Activated T-cell treated with anti-CD3 and anti-CD28 coated beads, Interleukin-2, amount 50 U/mL, for 48 hours (primary cell): ENCODE data around the gene CRYBA4.

Source experiments
- DNase-seq, 2 experiments: peaks; one replicate each; pipeline ENCODE4 v3.0.0-alpha.2; 2020

Gene CRYBA4

DNA sequence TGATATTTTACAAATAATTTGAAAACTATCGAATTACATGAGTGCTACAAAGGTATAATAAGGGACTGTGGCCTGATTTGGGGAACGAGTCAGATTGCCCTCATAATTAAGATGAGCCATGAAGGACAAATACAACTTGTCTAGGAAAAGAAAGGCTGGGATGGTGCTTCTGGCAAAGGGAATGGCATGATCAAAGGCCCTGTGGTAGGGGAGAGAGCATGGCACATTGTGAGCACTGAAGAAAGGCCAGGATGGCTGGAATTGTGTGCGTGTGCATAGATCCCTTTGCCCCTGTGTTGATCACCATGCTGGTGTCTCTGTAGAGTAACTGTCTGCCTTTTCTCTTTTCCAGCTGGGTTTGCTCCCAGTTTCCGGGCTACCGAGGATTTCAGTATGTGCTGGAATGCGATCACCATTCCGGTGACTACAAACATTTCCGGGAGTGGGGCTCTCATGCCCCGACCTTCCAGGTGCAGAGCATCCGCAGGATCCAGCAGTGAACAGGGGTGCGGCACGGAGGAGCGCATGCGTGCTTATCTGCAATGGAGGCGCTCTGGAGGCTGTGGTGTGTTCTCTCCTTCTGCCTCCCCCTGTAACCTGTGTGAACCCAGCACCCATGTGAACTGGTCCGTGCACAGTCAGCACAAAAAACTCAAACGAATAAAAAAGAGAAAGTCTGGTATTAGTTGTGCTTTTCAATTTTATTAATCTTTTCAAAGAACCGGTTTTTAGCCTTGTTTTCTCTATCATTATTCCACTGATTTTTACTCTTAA lies 8.4 kb downstream of the CRYBA4 start:
- no peak for DNase-seq

DNA sequence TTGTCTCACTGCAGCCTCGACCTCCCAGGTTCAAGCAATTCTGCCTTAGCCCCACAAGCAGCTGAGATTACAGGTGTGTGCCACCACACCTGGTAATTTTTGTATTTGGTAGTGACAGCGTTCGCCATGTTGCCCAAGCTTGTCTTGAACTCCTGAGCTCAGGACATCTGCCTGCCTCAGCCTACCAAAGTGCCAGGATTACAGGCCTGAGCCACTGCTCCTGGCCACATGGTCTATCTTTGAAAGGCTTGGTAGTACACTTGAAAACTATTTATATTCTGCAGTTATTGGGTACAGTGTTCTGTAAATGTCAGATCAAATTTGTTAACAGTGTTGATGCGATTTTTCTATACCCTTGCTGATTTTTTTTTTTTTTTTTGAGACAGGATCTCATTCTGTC lies 9.5 kb downstream of the CRYBA4 start:
- no peak for DNase-seq

DNA sequence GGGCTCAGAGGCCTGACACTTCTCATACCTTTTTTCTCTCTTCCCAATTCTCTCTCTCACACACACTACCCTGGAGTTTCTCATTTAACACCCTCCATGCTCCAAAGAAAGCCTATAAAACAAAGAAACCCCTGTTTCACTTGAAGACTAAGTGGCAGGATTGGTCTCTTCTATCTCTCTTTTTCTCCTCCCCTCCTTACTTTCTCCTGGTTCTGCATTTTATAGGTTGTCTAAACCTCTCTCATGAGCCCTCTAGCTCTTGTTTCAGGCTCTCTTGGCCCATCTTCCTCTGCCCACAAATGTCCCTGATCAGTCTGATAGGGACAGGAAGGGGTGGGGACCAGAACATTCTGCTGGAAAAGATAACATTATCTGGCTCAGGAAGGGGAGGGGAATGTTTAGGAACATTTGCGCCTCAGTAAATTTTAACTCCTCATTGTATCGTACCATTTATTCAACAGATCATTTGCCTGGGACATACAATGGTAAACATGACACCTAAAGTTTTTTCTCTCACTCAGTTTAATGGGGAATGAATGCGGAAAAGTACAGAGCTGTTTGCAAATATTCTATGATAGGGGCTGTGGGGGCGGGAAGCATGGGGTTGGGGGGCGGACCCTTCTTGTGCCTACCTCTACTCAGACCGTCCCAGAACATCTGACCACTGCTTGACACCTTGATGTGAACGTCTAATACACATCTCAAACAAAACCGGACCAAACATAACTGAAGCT lies 10.8 kb downstream of the CRYBA4 start:
- no peak for DNase-seq

DNA sequence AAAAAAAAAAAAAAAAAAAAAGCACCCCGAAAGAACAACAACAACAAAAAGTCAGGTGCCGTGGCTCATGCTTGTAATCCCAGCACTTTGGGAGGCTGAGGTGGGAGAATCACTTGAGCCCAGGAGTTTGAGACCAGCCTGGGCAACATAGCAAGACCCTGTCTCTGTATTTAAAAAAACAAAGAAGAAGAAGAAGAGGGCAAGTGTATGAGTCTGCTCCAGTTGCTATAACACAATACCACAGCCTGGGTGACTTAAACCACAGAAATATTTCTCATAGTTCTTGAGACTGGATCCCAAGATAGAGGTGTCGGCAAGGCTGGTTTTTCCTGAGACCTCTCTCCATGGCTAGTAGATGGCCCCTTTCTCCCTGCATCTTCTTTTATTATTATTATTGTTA lies 12.4 kb downstream of the CRYBA4 start:
- no peak for DNase-seq

DNA sequence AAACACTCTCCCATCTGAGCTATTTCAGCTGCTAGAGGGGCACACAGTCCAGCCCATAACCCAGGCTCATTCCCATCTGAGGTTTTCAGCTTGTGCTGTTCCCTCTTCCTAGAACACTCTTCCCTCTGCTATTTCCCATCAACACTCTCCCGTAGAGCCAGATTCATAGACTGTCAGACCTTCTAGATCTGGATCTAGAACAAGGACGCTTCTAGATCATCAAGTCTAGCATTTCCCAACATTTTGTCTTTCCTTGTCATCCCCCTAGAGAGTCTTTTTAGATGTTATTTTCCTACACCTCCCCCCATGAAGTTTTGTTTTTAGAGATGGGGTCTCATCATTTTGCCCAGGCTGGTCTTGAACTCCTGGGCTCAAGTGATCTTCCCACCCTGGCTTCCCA lies 13.4 kb downstream of the CRYBA4 start:
- no peak for DNase-seq

DNA sequence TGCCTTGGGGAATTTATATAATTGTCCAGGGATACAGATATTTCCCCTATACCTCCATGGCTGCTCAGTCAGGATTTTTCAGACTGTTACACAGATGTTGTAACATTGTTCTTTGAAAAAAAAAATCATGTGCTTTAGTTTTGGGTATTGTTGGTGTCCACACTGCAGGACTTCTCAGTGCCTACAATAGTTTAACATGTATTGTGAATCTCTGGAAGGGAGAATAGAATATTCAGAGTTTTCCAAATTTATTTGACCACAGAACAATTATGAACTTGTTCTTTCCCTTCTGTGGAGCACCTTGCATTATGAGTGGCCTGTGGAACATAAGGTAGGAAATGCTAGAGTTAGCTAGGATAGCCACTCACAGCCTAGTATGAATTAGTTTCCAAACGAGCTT lies 14.5 kb downstream of the CRYBA4 start:
- DNase-seq = no peak

DNA sequence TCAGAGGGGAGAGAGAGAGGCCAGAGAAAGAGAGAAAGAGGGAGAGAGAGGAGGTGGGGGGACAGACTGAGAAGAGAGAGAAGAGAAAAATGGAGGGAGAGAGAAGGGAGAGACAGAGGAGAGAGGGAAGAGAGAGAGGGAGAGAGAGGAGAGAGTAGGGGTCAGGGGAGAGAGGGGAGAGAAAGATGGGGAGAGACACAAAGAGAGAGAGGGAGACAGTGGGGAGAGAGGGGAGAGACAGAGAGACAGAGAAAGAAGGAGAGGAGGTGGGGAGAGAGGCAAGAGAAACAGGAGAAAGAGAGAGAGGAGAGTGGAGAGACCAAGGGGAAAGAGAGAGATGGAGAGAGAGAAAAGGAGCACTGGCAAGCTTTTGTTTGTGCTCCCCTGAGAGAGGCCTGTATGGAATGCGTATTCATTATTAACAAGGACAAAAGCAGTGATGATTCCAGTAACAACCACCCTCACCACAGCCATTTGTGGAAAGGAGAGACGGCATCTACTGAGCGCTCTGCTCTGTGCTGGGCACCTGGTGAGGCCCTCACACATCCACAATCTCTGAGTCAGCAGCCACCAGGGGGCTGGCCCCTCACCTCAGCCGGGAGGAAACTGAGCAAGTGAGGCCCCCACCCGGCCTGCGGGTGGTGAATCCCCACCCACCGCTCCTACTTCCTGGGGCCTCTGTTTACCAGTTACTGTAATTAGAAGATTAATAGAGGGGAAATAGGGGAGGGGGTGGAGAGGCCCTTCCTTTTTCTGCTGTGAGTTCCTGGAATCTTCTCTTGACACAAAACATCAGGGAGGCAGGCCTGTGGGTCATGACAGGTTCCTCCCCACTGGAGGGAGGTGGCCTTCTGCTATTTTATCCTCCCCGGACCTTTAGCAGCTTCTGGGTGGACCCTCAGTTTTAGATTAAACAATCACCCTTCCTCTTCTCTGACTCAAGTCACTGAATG lies 21.0 kb downstream of the CRYBA4 start:
- peak; percentile 88 to 92 for DNase-seq

DNA sequence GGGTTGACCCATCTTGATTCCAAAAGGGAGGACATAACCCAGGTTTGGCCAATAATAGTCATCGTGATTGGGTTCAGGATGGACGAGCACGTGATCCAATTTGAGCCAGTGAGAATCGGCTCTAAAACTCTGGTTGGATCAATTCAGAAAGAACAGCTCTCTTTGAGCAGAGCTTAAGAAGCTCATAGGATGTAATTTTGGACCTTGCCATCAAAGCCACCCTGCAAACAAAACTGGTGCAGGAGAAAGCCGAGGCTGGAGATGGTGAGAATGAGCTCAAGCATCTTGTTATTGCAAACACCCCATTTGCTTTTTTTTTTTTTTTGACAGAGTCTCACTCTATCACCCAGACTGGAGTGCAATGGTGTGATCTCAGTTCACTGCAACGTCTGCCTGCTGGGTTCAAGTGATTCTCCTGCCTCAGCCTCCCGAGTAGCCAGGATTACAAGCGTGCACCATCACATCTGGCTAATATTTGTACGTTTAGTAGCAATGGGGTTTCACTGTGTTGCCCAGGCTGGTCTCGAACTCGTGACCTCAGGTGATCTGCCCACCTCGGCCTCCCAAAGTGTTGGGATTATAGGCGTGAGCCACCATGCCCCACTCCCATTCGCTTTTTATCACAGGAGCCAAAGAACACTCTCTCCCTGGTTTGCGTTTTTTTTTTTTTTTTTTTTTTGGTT lies 21.8 kb downstream of the CRYBA4 start:
- DNase-seq = no peak

DNA sequence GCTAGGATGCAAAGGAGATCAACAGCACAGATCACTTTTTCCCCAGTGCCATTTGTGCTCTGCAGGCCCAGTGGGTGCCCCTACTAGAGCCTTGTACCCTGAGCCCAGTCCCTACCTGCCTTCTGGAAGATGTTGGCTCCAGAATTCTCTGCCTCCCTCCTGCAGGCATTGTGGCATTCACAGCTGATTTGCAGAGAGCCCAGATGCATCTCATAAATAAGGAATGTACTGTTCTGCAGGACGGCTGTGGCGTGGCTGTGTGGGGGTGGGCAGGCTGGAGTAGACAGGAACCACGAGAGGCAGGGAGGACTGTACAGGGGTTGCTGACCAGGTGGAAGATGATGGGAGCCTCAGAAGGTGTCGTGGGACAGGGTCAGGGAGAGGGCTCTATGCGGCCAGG lies 24.4 kb downstream of the CRYBA4 start:
- no peak for DNase-seq

DNA sequence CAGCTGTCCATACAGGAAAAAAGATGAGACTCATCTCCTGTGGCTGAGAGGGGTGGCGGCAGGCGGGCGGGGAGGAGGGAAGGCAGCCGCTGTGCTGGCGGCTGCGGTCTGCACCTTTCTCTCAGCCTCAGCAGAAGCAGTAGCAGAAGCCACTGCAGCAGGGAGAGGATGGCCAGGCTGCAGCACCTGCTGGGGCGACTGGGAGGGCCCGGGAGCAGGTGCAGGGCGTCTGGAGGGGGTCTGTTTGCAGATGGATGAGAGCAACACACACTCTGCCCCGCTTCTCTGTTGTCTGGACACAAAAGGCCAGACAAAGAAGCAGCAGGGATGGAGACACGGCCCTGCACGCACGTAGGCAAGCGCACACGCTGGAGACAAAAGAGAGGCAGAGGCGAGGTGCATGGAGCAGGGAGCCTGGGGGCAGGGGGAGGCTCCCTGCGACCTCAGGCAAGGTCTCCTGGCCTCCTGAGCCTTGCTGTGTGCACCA lies 26.3 kb downstream of the CRYBA4 start:
- peak; percentile 61 to 67 for DNase-seq

DNA sequence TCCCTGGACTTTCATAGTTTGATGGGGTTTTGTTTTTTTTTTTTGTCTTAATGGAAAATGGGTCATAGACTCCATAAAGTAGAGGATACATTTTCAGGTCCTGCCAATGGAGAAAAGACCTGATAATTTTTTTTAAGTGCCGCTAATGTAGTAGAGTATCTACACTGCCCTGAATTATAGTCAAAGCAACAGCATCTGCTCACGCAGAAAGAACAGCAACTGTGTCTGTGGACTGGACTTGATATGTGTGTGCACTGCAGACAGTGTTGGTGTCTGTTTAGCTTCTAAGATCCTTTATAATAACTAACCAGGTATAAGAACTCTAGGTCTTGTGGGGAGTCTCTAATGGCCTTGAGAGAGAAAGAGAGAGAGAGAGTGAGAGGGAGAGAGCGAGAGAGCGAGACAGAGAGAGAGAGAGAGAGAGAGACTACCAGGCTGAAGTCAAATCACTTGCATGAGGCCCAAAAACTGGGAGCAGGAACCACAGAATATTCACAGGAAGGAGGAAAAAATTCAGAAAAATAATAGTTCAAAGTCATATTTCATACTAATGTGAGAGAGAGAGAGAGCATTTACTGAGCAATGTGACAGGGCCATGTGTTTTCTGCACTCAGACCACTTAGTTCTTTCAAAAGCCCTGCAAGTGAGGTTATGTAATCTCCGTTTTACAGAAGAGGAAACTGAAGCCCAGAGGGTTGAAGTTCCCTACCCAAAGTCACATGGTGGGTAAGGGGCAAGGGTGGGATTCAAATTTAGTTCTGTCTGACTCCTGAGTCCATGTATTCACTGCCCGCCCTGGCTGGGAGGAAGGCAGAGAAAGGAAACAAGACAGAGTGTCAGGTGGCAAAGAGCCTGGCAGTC lies 27.0 kb downstream of the CRYBA4 start:
- no peak for DNase-seq

DNA sequence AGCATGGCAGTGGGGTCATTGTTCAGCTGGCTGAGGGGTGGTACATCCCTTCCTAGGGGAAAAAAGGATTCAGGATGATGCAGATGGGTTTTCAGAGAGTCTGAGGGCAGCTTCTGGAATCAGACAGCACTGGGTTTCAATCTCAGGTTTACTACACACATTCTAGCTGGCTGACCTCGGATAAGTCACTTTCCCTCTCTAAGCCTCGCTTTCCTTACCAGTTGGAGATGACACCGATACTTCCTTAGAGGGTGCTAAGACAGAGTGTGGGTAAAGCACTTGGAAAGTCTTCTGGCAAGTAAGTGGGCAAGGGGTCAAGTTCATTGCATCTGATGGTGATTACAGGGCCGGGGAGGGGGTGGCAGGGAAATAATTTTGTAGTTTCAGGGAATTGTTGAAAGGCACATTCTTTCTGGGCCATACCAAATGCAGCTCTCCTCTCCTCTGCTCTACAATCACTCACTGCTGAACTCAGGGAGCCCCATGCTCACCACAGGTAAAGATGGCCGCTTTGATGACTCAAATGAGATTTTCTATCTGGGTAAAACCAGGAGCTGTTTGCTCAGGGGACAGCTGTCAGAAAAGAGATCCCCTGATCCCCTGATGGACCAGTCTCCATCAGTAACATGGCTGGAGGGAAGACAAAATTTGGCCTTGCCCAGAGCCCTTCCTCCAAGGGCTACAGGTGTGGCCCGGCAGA lies 29.1 kb downstream of the CRYBA4 start:
- DNase-seq = no peak

DNA sequence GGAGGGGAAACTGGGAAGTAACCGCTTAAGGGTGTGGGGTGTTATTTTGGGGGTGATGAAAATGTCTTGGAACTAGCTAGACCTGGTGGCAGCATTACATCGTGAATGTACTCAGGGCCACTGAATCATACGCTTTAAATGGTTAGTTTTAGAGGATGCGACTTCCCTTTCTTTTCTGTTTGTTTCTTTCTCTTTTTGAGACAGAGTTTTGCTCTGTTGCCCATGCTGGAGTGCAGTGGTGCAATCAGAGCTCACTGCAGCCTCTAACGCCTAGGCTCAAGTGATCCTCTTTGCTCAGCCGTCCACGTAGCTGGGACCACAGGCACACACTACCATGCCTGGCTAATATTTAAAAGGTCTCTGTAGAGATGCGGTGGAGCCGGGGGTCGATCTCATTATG lies 30.1 kb downstream of the CRYBA4 start:
- DNase-seq = no peak

DNA sequence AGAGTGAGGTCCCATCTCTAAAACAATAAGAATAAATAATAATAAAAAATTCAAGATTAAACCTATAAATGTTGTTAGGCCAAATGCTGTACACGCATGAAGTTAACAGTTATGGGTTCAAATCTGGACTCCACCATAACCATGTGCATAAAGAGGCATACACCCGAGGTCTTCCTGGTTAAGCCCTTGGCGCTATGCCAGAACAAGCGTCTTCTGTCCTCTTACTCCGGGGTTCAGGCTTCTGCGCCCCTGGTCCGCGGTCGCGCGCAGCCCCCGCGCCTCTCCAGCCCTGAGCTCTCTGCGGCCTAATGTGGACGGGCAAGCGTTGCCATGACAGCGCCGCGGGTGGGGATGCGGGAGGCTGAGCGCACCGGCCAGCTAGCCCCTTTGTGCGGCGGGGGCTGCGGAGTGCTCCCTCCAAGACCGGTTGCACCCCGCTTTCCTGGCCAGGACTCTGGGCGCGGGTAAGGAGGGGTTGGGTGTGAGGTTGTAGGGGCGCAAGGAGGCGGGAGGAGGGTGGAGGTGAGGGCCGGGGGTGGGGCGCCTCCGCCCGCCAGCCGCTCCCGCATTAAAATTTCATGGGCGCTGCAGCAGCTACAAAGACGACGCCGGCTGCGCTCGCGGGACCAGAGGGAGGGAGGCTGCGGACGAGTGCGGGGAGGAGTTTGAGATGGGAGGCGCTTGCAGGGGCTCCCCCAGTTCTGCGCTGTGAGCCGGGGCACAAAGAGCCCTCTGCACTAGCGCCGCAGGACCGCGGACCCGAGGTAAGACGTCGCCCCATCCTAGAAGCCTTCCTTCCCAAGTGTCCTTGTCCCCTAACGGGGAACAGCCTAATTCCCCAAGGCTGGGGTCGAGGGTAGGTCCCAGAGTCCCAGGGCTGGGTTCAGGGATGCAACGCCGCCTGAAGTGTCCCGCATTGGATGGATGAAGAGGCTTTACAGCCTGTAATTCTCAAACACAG lies 35.4 kb downstream of the CRYBA4 start, which contains the start of gene MIAT:
Gene MIAT, plus strand, starts transcription at position 698 of the 961 bp plus-strand sequence.
- DNase-seq = peak; percentile 74 to 80

DNA sequence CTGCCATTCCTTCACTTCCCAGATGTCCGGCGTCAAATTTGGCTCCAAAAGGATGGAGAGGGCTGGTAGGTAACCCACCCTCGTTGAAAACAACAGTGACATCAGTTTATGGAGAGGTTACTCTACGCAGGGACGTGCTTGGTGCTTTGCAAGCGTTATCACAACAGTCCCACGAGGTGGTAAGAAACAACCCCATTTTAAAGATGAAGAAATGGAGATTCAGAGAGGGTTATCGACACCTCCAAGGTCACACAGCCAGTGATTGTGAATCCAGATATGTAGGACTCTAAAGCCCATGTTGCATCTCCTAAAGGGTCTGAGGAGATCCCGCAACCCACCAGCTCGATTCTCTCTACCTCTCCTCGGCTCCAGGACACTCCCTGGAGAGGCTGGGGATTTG lies 36.4 kb downstream of the CRYBA4 start:
- DNase-seq = peak; percentile 29 to 40

DNA sequence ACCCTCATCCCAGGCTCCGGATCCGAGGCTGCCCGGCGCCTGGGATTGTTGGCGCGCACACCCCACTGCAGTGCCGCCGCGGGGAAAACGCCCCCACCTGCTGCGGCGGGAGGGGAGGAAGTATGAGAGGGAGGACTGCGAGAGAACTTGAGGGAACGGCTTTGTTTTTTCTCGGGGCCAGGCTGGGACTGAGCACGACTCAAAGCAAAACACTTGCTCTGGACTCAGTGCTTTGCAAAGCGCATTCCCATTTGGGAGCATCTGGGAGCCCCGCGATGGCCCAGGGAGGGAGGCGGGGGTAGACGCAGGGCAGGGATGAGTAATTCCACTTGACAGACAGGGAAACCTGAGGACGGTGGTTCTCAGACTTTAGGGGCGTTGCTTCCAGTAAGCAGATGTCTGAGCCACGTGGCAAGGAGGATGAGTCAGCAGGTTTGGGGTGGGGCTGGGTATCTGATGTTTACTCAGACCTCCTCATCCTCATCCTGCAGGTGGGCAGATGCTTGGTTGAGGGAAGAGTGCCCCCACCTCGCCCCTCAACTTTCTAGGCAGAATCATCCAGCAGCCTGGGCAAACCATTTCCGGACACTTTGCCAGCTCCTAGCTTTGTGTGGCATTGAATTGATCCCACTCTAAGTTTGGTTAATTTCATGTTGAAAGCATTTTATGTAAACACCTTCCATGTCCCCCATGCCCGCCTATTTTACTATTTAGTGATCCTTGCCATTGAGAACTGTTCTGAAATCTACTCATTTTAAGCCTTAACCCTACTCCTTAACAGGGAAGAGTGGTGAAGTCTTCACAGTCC lies 37.1 kb downstream of the CRYBA4 start:
- DNase-seq = peak; percentile 86 to 89

DNA sequence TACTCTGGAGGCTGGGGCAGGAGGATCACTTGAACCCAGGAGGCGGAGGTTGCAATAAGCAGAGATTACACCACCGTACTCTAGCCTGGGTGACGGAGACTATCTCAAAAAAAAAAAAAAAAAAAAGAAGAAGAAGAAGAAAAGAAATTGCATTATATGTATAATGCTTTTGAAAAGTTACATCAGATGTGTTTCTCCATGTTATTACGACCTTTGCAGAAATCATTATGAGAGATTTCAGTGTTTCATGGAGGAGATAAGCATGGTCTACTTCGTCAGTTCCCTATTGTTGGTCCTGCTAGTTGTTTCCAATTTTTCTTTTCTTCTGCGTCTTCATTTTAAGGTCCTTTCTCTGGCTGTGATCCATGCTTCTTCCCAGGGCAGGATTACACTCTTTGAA lies 38.6 kb downstream of the CRYBA4 start:
- no peak for DNase-seq

DNA sequence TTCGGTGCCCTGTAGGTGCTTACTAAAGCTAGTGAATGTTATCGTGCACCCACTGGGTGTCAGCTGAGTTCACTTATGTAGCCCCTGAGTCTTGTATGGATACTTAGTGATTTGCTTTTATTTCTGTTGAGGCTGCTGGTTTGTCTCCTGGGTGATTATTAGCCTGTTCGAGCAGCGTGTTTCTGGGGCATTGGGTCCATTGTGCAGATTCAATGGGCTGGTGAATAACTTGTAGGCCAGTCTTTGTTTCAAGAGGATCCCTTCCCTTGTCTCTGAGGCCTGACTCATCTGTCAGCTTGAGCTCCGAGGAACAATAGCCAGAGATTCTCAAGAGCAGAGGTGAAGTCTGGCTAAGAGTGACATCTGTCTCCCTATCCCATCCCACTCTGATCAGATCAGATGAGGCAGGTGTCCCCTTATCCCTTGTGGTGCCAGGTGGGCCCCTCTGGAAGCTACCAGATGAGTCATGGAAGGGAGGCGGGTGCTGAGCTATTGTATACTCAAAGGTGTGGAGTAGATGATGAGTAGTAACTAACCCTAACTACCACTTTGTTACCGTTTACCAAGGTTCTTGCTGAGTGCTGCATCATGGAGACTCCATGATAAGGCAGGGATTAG lies 39.3 kb downstream of the CRYBA4 start:
- no peak for DNase-seq
